Ammon's horn (tissue), 1 donor: Measurements from ENCODE around the gene CD46.
A peak's percentile ranks its signal among the peaks of the same experiment; 100 is the strongest.

Experiments
- DNase-seq: peaks from one replicate; pipeline ENCODE4 v3.0.0-alpha.2; 2016; ENCODE audit warnings: low spot score

Gene CD46

DNA sequence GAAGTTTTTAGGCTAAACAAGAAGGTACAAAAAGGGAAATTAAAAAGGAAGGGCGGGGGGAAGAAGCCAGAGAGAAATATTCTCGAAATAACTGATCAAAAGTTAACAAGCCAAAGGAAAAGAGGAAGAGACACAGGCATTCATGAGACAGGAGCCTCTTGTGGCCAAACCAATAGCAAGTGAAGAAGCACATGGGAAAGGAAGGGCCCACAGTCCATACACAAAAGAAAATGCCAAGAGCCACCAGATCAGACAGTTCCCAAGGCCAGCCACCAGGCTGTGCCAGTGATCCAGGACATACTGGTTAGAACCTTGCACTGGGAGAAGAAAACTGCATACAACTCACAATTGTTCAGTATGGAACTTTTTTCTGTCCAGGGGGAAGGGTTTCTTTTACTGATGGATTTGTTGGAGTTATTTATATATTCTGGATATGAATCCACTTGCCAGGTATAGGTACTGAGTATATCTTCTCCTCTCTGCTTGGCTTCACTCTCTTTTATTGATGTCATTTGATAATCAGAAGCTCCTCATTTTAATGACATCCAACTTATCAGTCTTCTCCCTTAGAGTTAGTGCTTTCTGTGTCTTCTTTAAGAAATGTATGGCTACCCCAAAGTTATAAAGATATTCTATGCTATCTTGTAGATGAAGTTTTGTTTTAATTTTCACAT is 76.8 kb downstream of the CD46 start:
- DNase-seq, result peak; percentile 92

DNA sequence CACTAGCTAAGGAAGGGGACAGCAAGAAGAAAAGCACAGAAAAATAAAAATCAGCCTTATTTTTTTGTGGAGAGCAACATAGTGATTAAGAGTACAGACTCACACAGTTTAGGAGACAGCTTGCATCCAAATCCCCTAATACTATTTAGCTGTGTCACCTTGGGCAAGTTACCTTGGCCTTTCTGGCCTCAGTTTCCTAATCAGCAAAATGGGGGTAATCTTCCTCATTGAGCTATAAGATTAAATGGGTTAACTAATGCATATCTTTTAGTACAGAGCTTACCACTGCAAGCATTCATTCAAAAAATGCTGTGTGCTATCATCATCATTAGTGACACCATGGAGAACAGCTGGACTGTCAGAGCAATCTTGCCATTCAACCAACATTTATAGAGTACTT is 77.7 kb downstream of the CD46 start:
- DNase-seq, result no peak

DNA sequence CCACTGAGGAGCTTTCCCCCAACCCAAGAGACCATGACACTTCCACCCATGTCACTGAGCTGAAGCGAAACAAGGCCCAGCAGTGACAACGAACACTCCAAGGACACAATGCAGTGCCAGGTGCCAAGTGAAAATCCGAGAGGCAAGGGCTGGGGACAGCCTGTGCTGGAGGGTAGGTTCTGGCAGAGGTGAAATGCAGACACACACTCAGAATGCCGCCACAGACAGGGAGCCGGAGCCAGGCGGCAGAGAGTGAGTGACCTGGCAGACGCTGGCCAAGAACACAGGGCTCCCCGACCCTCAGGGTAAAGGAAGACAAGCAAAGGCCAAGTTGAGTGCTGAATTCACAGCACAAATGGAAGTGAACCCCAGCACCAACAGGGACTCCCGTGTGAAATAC is 78.9 kb downstream of the CD46 start:
- no peak for DNase-seq

DNA sequence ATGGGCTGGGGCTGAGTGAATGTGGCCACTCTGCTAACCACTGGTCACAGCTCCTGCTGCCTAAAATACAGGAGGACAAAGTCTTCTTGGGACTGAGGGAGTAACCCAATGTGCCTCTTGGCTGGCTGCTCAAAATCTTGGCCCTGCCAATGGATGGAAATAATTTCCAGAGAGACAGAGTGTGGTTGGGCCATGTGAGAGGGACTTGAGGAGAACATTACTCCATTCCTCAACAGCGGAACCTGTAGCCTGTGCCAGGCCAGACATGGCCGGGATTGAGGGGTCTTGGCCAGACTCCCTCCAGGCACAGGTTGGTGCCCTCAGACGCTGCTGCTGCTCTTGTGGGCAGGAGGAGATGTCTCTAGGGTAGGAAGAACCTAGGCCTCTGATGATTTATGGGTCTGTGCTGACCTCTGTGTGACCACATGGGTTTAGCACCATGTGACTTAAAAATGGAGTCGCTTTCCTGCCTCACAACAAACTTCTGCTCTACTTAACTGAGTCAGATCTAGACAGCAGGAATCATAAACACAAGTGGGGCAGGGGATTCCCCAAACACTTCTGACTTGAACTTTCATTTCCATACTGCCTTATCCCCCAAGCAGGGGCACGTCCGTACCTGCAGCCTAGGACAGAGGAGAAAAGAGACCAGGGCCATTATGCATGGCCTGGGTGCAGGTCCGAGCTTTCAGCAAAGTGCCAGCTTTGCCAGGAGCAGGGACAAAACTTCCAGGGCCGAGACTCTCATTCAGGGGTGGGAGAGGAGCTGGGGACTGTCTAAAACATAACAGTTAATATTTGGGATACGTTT is 79.9 kb downstream of the CD46 start:
- no peak for DNase-seq

DNA sequence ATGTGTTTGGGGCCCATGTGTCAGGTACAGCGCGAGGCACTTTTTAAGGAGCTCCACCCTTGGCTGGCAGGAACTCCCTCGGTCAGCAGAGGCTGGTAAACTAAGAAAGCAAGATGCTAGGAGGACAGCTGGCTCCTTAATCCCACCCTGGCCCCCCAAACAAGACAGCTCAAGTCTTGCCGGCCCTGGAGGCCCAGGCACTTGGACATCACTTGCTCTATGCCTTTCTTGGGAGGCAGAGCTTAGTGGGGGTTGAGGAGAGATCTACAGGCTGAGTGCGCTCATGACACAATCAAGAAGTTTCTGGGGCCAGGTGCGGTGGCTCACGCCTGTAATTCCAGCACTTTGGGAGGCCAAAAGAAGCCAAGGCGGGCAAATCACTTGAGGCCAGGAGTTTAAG is 80.9 kb downstream of the CD46 start:
- DNase-seq, result no peak

DNA sequence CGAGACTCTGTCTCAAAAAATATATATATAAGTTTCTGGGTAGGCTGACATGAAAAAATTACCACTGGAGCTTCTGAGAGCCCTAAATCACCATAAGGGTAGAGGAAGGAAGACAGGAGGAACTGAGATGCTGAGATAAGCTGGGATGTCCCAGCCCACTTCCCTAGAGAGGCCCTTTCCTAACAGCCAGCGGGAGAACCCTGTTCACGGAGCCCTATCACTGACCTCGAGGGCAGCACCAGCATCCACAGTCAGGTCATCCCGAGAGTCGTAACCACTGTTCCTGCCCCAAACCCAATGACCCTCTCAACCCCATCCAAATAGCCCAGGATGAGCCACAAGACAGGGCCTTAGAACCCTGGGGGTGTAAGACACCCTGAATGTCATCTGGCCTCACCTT is 81.5 kb downstream of the CD46 start:
- DNase-seq, result no peak

DNA sequence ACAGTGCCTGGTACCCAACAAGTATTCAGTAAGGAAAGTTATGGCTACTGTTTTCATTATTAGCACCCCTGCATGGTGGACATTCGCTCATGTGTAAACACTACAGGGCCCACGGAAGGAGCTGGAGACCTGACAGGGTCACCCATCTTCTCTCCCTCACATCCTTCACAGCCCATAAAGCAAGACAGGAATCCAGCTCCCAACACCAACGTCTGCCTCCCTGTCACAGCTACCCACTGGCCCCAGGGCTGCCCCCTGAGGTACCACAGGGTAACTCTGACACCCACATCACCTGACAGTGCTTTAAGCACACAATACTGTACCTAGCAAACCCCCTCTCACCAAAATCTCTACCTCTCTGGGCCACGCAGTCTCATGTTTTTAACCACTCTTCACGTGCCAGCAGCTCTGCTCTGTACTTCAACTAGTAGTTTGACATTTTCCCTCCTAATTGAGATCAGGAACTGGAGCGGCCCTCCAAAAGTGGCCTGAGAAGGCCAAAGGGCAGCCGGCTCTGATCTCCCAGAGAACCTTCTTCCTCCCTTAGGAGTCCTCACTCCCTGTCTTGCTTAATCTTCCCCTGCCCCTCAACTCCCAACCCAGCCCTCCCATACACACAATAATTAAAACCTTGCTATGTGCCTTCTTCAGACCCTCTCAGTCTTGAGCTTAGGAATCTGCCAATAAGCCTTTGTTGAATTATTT is 82.3 kb downstream of the CD46 start:
- no peak for DNase-seq

DNA sequence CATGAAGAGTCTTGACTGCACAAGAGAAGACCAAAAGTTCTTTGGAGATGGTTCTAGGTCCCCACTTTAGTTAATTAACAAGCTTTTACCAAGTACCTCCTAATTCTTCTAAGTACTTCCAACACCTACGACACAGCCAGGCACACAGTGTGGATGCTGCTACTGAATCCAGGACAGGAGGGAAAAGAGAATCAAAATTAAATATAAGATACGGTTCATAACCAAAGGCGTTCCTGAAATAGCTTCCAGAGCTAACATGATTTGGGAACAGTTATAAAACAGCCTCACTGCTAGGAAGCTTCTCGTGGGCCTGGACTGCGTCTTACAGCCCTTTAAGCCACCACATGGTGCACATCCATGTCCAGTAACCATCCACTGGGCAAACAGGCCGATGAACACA is 84.1 kb downstream of the CD46 start:
- DNase-seq, result no peak

DNA sequence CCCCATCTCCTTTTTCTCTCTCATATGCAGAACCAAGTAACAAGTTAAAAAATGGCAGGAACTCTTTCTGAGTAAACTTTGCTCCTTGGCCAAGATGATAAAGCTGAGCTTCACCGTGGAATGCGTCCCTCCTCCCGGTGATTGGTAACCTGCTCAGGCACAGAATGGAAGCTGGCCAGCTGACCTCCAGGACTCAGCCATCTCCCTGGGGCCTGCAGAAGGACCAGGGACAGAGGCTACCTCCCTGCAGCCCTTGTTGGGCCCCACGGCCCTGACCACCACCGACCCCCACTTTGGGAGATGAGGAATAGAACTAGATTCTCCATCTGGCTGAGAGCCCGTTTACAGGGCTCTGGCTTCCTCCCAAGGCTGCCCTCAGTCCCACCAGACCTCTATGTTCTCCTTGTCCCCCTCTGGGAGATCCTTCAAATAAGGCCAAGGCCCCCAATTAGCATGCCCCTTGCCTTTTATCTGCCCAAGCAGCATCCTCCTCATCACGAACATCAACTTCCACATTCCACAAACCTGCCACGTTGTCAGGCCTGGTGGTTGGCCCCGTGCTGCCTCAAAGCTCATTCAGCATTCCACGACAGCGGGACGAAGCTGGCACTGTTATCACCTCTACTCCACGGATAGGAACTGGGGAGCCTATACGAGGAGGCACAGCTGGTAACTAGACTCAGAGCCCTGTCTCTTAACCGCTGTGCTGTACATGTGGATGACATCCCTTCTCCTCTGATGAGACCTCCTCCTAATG is 84.9 kb downstream of the CD46 start:
- DNase-seq, result no peak

DNA sequence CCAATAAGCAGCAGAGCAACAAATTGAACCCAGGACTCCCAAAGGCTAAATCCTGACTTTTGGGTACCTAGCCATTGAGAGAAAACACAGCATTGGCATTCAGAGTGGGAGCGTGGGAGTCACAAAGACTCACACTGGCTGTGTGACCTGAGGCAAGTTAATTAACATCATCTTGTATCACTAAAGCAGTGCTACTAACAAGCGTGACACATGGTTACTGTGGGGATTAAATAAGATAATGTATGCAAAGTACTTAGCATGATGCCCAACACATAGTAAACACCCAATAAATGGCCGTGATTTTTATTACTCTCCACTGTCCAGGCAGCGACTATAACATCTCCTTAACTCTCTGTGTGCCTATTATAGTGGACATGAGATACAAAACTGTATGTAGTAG is 85.8 kb downstream of the CD46 start:
- no peak for DNase-seq

DNA sequence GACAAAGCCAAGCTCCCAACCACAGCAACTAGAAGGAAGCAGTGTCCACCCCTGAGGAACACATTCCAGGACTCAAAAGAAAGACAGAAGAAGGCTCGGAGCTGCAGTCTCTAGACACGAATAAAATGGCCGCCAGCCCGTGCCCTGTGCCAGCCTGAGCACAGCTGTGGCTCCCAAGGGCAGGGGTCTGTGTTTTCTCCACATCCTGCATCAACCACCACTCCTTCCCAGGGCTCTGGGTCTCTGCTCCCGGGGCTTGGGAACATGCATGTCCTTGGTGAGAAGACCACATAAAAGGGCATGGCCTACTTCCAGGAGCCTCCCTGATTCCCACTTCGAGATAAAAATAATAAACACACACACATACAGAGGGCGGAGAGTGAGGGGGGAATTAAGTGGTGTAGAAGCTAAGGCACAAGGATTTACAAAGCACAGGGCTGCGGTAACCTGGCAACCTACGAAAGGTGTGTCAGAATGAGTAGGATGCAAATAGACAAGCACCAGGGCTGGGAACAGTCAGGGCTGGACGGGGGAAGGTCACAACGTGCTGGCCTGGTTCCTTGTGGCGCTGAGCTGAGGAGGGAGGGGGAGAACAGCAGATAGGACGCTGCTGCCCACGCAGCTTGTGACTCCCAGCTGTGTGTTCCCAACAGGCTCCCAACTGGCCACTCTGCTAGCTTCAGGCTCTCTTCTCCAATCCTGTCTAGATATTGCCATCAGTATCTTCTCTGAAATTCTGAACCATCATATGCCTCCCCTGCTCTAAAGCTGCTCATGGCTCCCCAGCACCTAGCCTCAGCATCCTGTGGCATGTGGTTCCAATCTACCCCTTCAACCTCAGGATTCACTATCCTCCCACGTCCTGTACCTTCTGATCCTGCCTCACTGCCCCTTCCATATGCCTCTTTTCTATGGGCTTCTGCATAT is 86.6 kb downstream of the CD46 start:
- peak; percentile 80 for DNase-seq

DNA sequence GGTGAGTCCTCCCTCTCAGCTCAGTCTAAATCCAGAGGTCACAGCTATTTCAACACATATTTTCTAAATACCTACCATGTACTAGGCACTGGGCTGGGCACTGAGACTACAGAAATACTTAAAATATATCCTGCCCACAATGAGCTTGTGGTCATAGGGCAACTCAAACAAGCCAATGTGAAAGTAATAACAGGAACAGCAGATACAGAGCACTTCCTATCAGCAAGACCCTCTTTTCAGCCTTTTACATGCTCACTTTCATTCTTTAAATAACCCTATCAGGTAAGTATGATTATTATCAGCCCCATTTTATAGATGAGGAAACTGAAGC is 87.2 kb downstream of the CD46 start:
- no peak for DNase-seq

DNA sequence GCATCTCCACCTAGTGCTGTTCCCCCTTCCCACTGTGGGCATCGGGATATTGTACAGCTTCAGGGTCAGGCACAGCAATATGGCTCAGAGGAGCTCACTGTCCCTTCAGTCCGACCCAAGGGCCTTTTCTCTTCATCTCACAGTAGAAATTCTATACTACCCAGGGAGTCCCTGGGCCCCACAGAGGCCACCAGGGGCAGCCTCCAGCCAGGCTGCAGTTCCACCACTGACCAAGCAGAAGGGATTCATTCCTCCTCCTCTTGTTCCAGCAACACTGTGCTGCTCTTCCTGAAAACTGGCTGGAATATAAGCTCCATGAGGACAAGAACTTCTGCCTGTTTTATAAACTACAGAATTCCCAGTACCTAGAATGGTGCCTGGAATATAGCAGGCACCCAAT is 88.5 kb downstream of the CD46 start:
- no peak for DNase-seq

DNA sequence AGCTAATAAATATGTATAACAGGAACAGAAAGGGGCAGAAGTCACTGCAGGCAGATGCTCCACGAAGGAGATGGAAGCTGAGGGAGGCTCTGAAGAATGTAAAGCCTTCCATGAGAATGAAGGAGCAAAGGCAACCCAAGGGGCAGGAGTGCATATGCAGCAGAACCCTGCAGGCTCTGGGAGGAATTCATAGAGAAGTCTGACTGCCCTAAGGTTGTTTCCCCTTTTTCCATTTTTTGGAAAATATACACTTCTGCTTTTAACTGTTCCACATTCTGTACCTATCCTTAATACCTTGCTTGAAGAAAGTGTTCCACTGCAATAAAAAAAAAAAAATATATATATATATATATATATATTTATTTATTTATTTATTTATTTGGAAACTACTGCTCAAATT is 89.4 kb downstream of the CD46 start:
- DNase-seq, result no peak

DNA sequence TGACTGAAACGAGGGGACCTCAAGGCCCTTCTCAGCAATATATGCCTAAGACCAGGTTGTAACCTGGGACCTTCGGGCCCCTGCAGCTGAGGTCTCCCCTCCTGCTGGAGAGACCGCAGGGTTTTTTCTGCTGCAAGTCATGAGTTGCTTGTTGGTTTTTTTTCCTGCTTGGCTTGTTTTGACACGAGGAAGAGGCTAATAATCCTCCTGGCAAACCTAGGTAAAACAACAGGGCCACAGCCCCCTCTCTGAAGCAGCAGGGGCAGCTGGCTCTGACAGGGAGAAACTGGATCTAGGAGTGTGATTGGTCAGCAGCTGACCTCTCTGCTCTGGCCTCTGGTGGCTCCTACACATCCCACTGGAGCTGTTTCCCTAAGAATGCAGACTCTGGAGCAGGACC is 90.0 kb downstream of the CD46 start:
- DNase-seq, result no peak

DNA sequence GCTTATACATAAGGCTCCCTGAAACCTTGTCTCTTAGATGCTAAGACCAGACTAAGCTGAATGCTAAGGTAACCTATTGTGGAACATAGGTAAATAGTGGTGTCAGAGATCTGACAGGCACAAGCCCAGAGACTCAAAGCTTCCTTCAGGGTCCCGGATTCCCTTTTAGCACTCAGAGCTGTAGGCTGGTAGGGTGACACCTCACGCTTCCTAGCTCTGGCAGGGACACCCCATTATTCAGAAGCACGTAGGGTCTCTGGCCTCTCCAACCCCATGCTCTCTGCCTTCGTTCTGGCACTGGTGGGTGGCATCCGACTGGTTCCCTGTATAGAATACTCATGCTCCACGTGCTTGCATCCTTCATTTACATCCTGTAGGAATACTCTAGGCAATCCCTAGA is 90.7 kb downstream of the CD46 start:
- DNase-seq, result no peak

DNA sequence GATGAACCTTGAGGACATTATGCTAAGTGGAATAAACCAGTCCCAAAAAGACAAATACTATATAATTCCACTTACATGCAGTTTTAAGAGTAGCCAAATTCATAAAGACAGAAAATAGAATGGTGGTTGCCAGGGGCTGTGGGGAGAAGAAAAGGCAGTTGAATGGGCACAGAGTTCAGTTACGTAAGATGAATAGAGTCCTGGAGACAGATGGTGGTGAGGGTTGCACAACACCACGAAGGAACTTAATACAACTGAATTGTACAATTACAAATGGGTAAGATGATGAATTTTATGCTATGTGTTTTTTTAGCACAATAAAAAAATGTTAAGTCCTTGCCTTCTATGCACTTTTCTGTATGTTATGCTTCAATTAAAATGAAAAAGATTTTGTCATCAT is 92.5 kb downstream of the CD46 start:
- DNase-seq, result peak; percentile 66
